Measurements from ENCODE around the gene ADNP2. TPM values are rescaled to one million over a fixed set of nuclear protein-coding genes. Genes with fewer than 3 reads are reported as not detected.
A peak's percentile ranks its signal among the peaks of the same experiment; 100 is the strongest.

ADNP2 gene
- total RNA-seq, 1 donor from 2014 or later = 31.0 TPM

DNA sequence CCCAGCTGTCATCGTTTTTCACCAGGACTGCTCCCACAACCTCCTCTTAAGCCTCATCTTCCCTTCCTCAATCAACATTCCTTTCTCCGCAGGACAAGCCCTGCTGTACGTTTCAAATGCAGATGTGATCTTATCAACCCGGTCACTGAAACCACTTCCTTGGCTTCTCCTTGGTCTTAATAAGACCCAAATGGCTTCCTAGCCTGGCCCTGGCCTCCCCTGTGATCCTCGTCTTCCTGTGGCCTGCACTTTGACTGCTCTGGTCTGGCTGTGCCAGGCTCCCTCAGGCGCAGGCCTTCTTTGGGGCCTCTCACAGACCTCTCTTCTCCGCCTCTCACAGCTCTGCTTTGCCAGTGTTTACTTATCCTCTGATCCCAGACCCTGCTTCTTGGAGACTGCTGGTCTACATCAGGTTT lies 4.7 kb upstream of the ADNP2 start:
- H3K4me3 Mint-ChIP-seq (ENCODE audit: unreplicated experiment) = no peak overlapping the region
- H3K36me3 Mint-ChIP-seq (ENCODE audit: unreplicated experiment) = peaks cover 18% of the 10 kb centered on the region
- H3K27me3 Mint-ChIP-seq (ENCODE audit: unreplicated experiment) = no peaks in the 10 kb centered on the region
- peaks cover 9% of the 10 kb centered on the region for H3K4me1 Mint-ChIP-seq (ENCODE audit: low read depth, unreplicated experiment)
- H3K9me3 Mint-ChIP-seq (ENCODE audit: unreplicated experiment) = peaks cover 9% of the 10 kb centered on the region
- H3K27ac Mint-ChIP-seq (ENCODE audit: unreplicated experiment) = no peak overlapping the region
- TF ChIP-seq, protein P1, sequence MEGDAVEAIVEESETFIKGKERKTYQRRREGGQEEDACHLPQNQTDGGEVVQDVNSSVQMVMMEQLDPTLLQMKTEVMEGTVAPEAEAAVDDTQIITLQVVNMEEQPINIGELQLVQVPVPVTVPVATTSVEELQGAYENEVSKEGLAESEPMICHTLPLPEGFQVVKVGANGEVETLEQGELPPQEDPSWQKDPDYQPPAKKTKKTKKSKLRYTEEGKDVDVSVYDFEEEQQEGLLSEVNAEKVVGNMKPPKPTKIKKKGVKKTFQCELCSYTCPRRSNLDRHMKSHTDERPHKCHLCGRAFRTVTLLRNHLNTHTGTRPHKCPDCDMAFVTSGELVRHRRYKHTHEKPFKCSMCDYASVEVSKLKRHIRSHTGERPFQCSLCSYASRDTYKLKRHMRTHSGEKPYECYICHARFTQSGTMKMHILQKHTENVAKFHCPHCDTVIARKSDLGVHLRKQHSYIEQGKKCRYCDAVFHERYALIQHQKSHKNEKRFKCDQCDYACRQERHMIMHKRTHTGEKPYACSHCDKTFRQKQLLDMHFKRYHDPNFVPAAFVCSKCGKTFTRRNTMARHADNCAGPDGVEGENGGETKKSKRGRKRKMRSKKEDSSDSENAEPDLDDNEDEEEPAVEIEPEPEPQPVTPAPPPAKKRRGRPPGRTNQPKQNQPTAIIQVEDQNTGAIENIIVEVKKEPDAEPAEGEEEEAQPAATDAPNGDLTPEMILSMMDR (IDR thresholded peaks at IDR 0.05; ENCODE audit: partially characterized antibody, unreplicated experiment) = no peak
- no peak for DNase-seq

DNA sequence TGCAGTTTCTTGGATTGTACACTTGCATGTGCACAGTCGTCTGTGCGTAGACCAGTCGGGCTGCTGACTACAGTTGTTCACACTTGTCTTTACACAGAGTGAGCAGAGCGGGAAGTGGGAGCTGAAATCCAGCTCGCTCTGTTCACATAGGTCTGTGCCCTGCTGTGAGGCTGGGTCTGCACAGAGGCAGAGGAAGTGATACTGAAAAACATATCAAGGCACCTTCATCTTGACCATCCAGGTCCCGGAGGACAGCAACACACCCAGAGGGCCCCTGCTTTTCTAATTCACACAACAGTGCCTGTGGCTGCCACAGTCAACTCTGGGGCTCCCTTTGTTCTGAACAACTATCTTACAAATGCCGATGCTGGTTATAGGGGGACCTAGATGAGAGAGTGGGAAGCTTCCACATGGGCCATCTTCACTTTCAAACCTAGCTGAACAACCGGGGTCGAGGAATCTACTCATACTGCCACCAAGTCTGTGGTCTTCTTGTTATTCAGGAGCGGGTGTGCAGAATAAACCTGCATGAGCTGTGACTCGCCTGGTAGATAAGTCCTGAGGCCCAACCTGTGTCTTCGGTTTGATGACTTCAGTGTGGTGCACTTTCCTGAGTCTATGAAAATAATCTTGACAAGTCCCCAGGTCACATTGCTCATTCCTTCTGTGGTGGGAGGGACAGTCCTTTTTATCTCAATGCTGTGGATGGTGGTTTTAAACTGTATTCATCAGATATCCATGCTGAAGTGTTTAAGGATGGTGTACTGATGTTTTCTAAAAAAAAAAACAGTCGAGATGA lies 3.5 kb upstream of the ADNP2 start:
- H3K36me3 Mint-ChIP-seq (ENCODE audit: unreplicated experiment) = peaks cover 14% of the 10 kb centered on the region
- DNase-seq = no peak
- H3K4me1 Mint-ChIP-seq (ENCODE audit: low read depth, unreplicated experiment) = peaks cover 13% of the 10 kb centered on the region
- H3K9me3 Mint-ChIP-seq (ENCODE audit: unreplicated experiment) = peaks cover 7% of the 10 kb centered on the region
- H3K4me3 Mint-ChIP-seq (ENCODE audit: unreplicated experiment) = no peak overlapping the region
- TF ChIP-seq, protein P1 (IDR thresholded peaks at IDR 0.05; ENCODE audit: partially characterized antibody, unreplicated experiment) = no peak
- no peak overlapping the region for H3K27ac Mint-ChIP-seq (ENCODE audit: unreplicated experiment)
- H3K27me3 Mint-ChIP-seq (ENCODE audit: unreplicated experiment) = no peaks in the 10 kb centered on the region

DNA sequence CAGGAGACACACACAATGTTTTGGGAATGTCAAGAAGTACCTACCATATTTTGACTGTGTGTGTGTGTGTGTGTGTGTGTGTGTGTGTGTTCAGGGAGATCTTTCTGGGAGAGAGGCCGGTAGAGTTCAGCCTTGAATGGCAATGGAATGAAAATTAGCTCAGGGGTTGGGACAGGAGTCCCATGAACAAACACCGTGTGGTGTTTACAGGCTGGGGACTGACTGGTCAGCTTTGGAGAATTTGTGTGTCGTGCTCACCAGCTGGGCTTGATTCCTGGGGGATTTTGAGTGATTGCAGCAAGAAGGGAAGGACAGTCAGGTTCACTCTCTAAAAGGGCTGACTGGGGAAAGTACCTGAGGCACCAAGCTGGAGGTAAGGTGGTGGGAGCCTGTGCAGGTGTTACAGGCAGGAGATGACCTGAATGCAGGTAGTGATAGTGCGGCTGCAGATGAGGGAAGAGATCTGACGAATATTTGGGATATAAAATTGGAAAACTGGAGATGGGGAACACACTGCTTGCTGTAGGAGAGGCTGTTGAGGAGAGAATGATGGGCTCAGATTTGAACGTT lies 2.5 kb upstream of the ADNP2 start:
- Mint-ChIP-seq H3K36me3 (ENCODE audit: unreplicated experiment) (peaks cover 9% of the 10 kb centered on the region), H3K27me3 (ENCODE audit: unreplicated experiment) (no peaks in the 10 kb centered on the region), H3K4me1 (ENCODE audit: low read depth, unreplicated experiment) (peaks cover 14% of the 10 kb centered on the region), H3K27ac (ENCODE audit: unreplicated experiment) (peak overlapping the region; percentile 18), H3K4me3 (ENCODE audit: unreplicated experiment) (peak overlapping the region; percentile 4), H3K9me3 (ENCODE audit: unreplicated experiment) (peaks cover 5% of the 10 kb centered on the region)
- TF ChIP-seq, protein P1 (IDR thresholded peaks at IDR 0.05; ENCODE audit: partially characterized antibody, unreplicated experiment) = no peak
- no peak for DNase-seq

DNA sequence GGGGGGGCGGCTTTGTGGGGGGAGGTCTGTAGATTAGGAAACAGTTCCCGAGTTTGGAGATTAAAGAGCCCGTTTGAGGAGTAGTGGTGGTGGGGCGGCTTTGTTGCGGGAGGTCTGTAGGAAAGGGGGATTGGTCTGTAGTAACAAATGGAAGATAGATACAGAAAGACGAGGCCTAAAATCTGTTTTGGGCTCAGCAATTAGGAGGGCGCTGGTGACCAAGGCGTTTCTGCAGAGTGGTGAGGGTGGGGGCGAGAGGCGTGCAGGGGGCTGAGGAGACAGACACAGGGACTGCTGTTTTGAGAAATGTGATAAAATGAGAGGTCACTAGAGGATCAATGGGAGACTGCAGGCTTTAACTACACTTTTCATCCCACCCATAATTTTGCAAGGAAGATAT lies 1.6 kb upstream of the ADNP2 start:
- H3K27me3 Mint-ChIP-seq (ENCODE audit: unreplicated experiment) = no peaks in the 10 kb centered on the region
- TF ChIP-seq, protein P1 (IDR thresholded peaks at IDR 0.05; ENCODE audit: partially characterized antibody, unreplicated experiment) = no peak
- no peak overlapping the region for H3K4me3 Mint-ChIP-seq (ENCODE audit: unreplicated experiment)
- no peak for DNase-seq
- H3K9me3 Mint-ChIP-seq (ENCODE audit: unreplicated experiment) = peaks cover 5% of the 10 kb centered on the region
- H3K4me1 Mint-ChIP-seq (ENCODE audit: low read depth, unreplicated experiment) = peaks cover 16% of the 10 kb centered on the region
- peaks cover 1% of the 10 kb centered on the region for H3K36me3 Mint-ChIP-seq (ENCODE audit: unreplicated experiment)
- H3K27ac Mint-ChIP-seq (ENCODE audit: unreplicated experiment) = no peak overlapping the region

DNA sequence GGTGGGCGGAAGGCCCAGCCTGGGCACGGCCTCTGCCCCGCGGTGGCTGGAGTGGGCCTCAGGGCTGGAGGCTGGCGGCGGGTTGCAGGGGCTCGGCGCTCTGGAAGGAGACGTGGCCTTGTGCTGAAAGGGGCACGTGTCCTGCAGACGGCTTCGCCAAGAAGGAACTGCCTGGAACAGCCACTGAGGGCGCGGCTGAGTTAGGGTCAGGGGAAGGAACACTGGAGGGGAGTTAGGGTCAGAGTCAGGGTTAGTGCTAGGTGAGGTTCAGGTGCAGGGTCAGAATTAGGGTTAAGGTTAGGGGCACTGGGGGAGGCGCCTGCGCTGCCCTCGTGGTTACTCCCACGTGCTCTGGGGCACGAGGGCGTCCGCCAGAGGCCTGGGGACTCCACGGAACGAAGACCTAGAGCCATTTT lies 933 bp upstream of the ADNP2 start:
- H3K36me3 Mint-ChIP-seq (ENCODE audit: unreplicated experiment) = no peaks in the 10 kb centered on the region
- TF ChIP-seq, protein P1 (IDR thresholded peaks at IDR 0.05; ENCODE audit: partially characterized antibody, unreplicated experiment) = no peak
- peaks cover 16% of the 10 kb centered on the region for H3K4me1 Mint-ChIP-seq (ENCODE audit: low read depth, unreplicated experiment)
- H3K27ac Mint-ChIP-seq (ENCODE audit: unreplicated experiment) = no peak overlapping the region
- H3K9me3 Mint-ChIP-seq (ENCODE audit: unreplicated experiment) = peaks cover 5% of the 10 kb centered on the region
- H3K4me3 Mint-ChIP-seq (ENCODE audit: unreplicated experiment) = no peak overlapping the region
- no peak for DNase-seq
- H3K27me3 Mint-ChIP-seq (ENCODE audit: unreplicated experiment) = no peaks in the 10 kb centered on the region
